ACC112 (cell line): Measurements from ENCODE around the gene NRG2.

ENCODE experiments used
- H2AFZ ChIP-seq: fragments of 200-600 bp; sonication (generic); one replicate; pipeline ENCODE4 v1.6.0; 2017; ENCODE audit warnings: antibody characterized with exemption, low read length; ENCODE audit not compliant: unreplicated experiment
- H3K27ac ChIP-seq: fragments of 200-600 bp; sonication (generic); 2 replicates; pipeline ENCODE4 v1.5.1; 2014; ENCODE audit warnings: low read depth, mild to moderate bottlenecking, antibody characterized with exemption, low read length, moderate library complexity
- H3K27me3 ChIP-seq: fragments of 200-600 bp; sonication (generic); 2 replicates; pipeline ENCODE4 v1.6.1; 2014; ENCODE audit warnings: mild to moderate bottlenecking, antibody characterized with exemption, low read length, moderate library complexity, mixed read lengths; ENCODE audit not compliant: insufficient read depth
- H3K36me3 ChIP-seq: fragments of 200-600 bp; sonication (generic); 2 replicates; pipeline ENCODE4 v1.6.1; 2016; ENCODE audit warnings: mild to moderate bottlenecking, antibody characterized with exemption, low read length, moderate library complexity, mixed read lengths; ENCODE audit not compliant: insufficient read depth
- H3K4me1 ChIP-seq: fragments of 200-600 bp; sonication (generic); one replicate; pipeline ENCODE4 v1.6.1; 2016; ENCODE audit warnings: low read length, mixed read lengths; ENCODE audit not compliant: insufficient read depth, unreplicated experiment, control insufficient read depth
- H3K4me3 ChIP-seq: fragments of 200-600 bp; sonication (generic); 2 replicates; pipeline ENCODE4 v1.5.1; 2014; ENCODE audit warnings: mild to moderate bottlenecking, low read depth, low read length
- H3K79me2 ChIP-seq: fragments of 200-600 bp; sonication (generic); one replicate; pipeline ENCODE4 v1.6.0; 2016; ENCODE audit warnings: low read length; ENCODE audit not compliant: control insufficient read depth, unreplicated experiment, insufficient read depth

Gene NRG2

DNA sequence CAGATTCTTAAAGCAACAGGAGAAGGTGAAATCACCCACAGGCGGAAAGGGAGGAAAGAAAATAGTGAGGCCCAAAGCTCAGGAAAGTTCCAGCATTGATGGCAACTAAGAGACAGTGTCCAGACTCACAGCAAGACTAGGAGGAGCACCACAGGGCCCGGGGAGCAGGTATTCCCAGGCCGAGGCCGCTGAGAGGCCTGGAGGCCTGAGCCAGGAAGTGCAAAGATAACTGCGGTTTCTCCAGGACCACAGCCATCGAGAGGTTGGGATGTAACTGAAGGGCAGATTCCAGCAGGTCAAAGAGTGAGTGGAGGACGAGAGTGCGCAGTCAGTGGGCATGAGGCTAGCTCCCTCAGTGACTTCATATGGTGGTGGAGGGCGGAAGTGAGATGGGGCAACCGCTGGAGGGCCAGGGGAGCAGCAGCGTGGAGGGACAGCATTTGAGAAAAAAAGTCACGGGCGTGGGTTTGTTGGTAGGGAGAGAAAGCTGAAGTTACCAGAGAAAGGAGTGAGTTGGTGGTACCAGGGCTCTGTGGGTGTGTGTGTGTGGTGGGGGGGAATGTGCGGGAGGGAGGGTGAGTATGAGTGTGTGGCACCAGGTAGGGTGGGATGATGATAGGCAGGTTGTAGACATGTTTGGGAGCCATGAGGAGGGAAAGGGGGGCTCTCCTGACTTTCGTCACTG lies 157.8 kb downstream of the NRG2 start:
- Histone ChIP-seq H3K27ac (no peak overlapping the region), H3K36me3 (no peaks in the 10 kb centered on the region), H3K27me3 (peaks cover 45% of the 10 kb centered on the region), H3K79me2 (no peaks in the 10 kb centered on the region), H3K4me1 (no peaks in the 10 kb centered on the region), H3K4me3 (no peak overlapping the region), H2AFZ (no peak overlapping the region)

DNA sequence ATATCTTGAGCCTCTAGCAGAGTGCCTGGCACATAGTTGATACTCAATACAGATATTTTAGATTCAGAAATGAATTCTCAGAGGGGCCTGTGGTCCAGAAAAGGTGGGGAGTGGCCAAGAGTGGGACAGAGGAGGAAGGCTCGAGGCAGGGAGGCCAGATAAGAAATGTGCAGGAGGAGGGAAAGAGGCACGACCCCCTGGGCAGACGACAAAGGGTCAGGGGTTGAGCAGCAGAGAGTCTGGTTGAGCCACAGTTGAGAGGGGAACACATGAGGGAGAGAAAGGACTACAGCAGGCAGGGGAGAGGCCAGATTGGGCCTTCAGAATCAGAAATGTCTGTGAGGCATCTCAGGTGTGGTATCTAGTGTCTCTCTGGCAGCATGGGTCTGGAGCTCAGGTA lies 158.4 kb downstream of the NRG2 start:
- no peaks in the 10 kb centered on the region for H3K36me3 ChIP-seq
- no peak overlapping the region for H2AFZ ChIP-seq
- H3K4me1 ChIP-seq: no peaks in the 10 kb centered on the region
- peaks cover 40% of the 10 kb centered on the region for H3K27me3 ChIP-seq
- H3K4me3 ChIP-seq: no peak overlapping the region
- H3K27ac ChIP-seq: no peak overlapping the region
- no peaks in the 10 kb centered on the region for H3K79me2 ChIP-seq

DNA sequence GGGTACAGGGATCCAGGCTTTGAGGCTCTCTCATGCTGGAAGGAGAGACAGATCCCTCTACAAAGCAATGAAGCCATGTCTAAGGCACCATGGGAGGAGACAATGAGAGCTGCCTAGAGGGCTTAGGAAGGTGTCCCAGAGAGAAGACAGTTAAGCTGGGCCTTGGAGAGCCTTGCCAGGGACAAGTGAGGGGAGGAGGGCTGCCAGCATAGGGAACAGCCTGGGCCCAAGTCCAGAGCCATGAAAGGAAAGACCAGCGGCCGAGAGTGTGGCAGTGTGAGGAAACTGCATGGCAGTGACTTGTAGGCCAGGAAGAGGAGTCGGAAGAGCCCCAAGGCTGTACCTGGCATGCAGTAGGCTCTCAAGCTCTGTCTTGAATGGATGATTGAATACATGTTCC lies 159.0 kb downstream of the NRG2 start:
- Histone ChIP-seq H3K36me3 (no peaks in the 10 kb centered on the region), H3K79me2 (no peaks in the 10 kb centered on the region), H3K27ac (no peak overlapping the region), H3K27me3 (peaks cover 34% of the 10 kb centered on the region), H3K4me1 (no peaks in the 10 kb centered on the region), H3K4me3 (no peak overlapping the region), H2AFZ (no peak overlapping the region)

DNA sequence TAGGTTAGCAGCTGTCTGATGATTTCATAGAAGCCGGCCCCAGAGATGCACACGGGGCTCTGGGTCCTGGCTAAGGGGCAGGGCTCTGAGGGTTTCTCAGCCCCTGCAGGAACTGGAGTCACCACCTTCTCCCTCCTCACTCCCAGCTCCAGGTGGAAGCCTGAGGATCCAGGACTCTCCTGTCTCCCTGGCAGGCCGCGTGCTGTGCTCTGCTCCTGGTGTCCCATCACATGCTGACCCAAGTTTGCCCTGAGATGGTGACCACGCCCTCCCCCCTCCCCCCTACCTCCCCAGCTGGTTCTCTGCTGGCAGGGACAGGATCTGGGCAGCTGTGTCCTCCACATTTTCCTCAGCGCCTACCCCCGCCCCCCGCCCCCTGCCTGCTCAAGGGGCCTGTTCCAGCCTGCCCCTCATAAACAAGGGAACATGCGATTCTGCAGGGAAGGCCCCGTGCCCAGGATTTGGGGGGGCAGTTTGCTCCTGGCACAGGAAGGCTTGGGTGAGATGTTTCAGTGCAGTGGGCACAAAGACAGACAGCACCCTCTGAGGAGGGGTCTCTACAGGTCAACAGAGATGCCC lies 160.0 kb downstream of the NRG2 start:
- peaks cover 25% of the 10 kb centered on the region for H3K27me3 ChIP-seq
- H3K4me3 ChIP-seq: no peak overlapping the region
- no peaks in the 10 kb centered on the region for H3K36me3 ChIP-seq
- no peak overlapping the region for H3K27ac ChIP-seq
- no peaks in the 10 kb centered on the region for H3K79me2 ChIP-seq
- H2AFZ ChIP-seq: no peak overlapping the region
- H3K4me1 ChIP-seq: no peaks in the 10 kb centered on the region

DNA sequence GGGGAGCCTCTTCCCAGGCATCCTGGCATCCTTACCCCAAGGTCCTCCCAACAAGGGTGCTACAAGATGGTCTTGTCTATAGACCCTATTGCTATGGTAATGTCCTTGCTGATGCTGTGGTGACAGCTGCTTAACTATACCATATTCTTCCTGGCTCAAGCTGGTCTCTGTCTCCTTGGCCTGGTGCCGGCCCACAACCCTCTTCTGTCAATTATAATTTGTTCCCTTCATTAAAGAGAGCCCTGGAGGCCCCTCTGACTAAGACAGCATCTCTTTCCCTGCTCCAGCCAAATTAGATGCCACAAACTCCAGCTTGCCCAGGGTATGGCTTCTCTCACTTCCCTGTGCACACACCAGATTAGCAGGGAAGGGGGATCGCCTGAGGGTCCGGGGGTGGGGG lies 160.8 kb downstream of the NRG2 start:
- Histone ChIP-seq H3K27me3 (peaks cover 23% of the 10 kb centered on the region), H3K4me1 (no peaks in the 10 kb centered on the region)

DNA sequence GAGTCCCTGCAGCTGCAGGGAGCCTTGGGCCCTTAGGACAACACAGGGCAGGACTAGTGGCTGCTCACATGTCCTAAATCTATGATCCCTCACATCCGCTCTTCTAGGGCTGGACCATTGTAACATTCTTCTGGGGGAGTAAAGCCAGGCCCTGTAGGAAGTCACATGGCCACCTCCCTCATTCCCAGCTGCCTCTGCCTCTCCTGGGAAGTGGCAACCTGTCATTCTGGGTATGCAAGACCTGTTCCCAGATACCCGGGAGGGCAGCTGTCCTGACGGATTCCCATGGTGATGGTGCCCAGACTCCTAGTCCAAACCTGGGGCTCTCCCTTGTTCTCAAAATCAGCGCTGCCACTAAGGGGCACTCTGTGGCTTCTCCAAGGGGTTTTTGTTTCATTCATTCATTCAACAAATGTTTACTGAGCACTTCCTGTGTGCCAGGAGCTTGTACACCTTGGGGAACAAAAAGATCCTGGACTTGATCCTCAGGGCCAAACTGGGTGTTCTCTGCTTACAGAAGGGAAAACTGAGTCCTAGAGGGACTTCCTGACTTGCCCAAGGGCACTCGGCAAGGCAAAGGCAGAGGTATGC lies 161.9 kb downstream of the NRG2 start:
- Histone ChIP-seq H3K4me3 (no peak overlapping the region), H2AFZ (no peak overlapping the region), H3K4me1 (no peaks in the 10 kb centered on the region), H3K27ac (no peak overlapping the region), H3K79me2 (no peaks in the 10 kb centered on the region), H3K36me3 (no peaks in the 10 kb centered on the region), H3K27me3 (peaks cover 19% of the 10 kb centered on the region)

More for the DNA sequence above, 160.8 kb downstream of the NRG2 start:
- no peaks in the 10 kb centered on the region for H3K36me3 ChIP-seq
- no peaks in the 10 kb centered on the region for H3K79me2 ChIP-seq
- no peak overlapping the region for H3K27ac ChIP-seq
- no peak overlapping the region for H2AFZ ChIP-seq
- H3K4me3 ChIP-seq: no peak overlapping the region

DNA sequence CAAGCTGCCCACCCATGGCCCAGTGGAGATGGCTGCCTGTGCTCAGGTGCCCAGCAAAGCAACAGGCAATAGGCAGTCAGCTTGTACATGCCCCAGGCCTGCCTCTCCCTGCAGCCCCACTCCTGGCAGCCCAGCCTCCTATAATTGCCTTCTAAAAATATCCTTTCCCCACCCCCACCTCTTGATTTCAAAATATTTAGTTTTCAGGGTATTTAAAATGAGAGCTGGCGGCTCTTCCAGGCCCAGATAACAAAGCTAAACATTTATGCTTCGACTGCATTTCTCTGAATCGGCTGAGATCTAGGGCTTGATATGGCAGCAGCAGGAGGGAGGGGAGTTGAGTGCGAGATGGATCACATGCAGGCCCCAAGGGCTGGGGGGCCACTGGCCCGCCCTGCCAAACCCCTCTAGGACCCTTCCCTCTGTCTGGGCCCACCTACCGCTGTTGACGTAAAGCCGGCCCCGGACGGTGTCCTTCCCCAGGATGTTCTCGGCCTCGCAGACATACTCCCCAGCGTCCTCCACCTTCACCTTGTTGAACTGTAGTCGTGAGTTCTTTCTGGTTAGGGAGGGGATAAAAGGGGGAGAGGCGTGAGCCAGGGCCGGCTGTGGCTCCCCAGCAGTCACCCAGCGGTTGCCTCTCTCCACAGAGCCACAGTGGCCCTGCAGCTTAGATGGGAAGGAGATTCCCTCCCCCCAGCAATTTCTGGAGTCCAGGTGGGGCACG lies 162.5 kb downstream of the NRG2 start:
- Histone ChIP-seq H3K79me2 (no peaks in the 10 kb centered on the region), H3K27me3 (peaks cover 16% of the 10 kb centered on the region), H3K36me3 (no peaks in the 10 kb centered on the region), H3K4me3 (no peak overlapping the region), H3K27ac (no peak overlapping the region), H3K4me1 (no peaks in the 10 kb centered on the region), H2AFZ (no peak overlapping the region)

DNA sequence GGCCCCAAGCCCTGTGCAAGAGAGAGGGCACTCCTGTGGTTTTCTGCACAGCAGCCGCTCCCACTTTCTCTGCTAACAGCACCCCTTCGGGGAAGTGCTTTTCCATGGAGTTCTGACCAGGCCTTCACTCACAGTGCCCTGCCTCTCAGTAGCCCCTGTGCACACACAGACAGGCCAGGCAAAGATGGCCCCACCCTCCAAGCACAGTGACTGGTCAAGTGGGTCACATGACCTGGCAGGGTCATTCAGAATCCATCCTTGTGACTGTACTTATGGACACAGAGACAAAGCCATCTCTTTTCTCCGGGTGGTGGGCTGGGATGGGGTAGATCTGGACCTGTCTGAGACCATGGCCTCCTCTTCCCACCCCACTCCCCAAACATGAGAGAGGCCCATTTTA lies 165.0 kb downstream of the NRG2 start:
- H2AFZ ChIP-seq: no peak overlapping the region

DNA sequence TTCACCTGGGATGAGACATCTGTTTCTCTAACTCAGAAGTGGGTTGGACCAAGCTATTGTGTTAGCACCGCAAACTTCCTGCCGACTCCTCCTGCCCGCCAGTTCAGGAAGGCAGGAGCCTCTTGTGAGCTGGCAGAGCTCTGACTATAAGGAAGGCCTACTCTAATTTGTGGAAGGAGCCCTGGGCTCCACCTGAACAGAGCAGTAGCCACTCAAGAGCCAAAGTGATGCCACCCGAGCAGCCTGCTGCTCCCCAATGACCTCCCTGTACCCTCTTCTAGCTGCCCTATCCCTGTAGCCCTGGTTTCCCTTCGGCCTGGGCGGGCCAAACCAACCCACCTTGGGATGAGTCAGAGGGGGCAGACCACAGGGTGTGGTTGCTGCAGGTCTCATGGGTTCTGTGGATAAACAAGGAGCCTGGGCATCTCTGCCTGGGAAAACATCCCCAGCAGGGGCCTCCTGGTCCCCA lies 165.9 kb downstream of the NRG2 start:
- H3K27me3 ChIP-seq: peaks cover 21% of the 10 kb centered on the region
- no peak overlapping the region for H3K27ac ChIP-seq
- H2AFZ ChIP-seq: no peak overlapping the region
- H3K79me2 ChIP-seq: no peaks in the 10 kb centered on the region
- no peaks in the 10 kb centered on the region for H3K36me3 ChIP-seq
- H3K4me3 ChIP-seq: no peak overlapping the region
- H3K4me1 ChIP-seq: no peaks in the 10 kb centered on the region

More for the DNA sequence above, 165.0 kb downstream of the NRG2 start:
- Histone ChIP-seq H3K36me3 (no peaks in the 10 kb centered on the region), H3K79me2 (no peaks in the 10 kb centered on the region), H3K4me1 (no peaks in the 10 kb centered on the region), H3K27ac (no peak overlapping the region), H3K27me3 (peaks cover 13% of the 10 kb centered on the region), H3K4me3 (no peak overlapping the region)

DNA sequence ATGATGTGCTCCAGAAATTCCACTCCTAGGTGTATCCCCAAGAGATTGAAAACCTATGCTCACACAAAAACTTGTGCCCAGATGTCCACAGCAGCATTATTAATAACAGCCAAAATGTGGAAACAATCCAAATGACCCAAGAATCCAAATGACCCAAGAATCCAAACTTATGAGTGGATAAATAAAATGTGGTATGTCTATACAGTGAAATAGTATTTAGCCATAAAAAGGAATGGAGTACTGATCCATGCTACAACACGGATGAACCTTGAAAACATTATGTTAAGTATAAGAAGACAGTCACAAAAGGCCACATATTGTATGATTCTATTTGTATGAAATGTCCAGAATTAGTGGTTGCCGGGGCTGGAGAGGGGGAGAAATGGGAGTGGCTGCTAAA lies 167.1 kb downstream of the NRG2 start:
- H3K4me3 ChIP-seq: no peak overlapping the region

More for the DNA sequence above, 167.1 kb downstream of the NRG2 start:
- H3K27me3 ChIP-seq: peaks cover 23% of the 10 kb centered on the region
- H3K36me3 ChIP-seq: no peaks in the 10 kb centered on the region
- no peak overlapping the region for H2AFZ ChIP-seq
- H3K27ac ChIP-seq: no peak overlapping the region
- no peaks in the 10 kb centered on the region for H3K4me1 ChIP-seq
- no peaks in the 10 kb centered on the region for H3K79me2 ChIP-seq
